ENCODE data around the gene METRNL.
"Not testable (repeated sequence)": the region's sequence is repeated elsewhere in the genome, so short reads cannot be mapped to it uniquely, and the experiment has no call there.

Gene METRNL

DNA sequence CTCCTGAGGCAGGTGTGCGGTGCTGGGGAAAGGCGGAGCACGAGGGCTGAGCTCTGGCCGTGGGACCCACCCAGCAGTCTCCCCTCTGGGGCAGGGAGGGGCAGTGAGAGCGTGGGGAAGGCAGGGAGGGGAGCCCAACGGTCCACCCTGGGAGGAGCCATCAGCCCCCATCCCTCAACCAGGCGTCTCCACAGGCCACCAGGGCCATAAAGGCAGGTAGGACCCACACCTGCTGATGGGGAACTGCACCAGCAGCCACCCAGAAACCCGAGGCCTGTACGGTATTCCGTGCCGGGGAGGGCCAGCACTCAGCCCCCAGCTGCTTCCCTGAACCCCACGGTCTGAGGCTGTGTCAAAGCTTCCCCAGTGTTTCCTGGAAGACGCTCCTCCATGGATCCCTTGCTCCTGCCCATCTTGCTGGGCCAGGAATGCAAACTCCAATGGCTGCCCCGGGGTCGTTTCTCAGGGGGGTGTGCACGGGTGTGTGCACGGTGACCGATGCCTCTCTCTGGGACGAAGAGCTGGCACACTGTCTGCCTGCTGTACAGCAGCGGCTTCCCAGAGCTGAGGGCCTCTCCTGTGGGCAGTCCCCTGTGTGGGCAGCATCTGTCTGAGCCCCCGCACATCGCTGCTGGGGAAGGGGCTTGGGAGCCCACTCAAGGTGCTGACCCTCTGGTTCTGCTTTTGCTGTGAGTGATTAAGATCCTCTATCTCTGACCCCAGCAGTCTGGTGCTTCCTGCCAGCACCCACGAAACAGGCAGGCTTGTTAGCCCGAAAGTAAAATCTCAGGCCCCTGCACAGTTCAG is 17.2 kb upstream of the METRNL start:
- Histone ChIP-seq H3K27ac (ENCODE audit: low read length) (no peak overlapping the region), H3K9me3 (ENCODE audit: insufficient read depth, low read depth, low read length) (no peaks in the 10 kb centered on the region), H3K27me3 (ENCODE audit: insufficient read depth, low read length) (no peaks in the 10 kb centered on the region), H3K36me3 (ENCODE audit: insufficient read depth, low read depth, low read length) (no peaks in the 10 kb centered on the region), H3K9ac (ENCODE audit: low read depth, low read length) (no peak overlapping the region), H3K4me1 (ENCODE audit: insufficient read depth, low read length) (no peaks in the 10 kb centered on the region), H3K4me3 (ENCODE audit: low read length) (no peak overlapping the region)

GRCh38 chr17:83062818-83063671 is 16.4 kb upstream of the METRNL start:
- no peak overlapping the region for H3K9ac ChIP-seq (ENCODE audit: low read depth, low read length)

DNA sequence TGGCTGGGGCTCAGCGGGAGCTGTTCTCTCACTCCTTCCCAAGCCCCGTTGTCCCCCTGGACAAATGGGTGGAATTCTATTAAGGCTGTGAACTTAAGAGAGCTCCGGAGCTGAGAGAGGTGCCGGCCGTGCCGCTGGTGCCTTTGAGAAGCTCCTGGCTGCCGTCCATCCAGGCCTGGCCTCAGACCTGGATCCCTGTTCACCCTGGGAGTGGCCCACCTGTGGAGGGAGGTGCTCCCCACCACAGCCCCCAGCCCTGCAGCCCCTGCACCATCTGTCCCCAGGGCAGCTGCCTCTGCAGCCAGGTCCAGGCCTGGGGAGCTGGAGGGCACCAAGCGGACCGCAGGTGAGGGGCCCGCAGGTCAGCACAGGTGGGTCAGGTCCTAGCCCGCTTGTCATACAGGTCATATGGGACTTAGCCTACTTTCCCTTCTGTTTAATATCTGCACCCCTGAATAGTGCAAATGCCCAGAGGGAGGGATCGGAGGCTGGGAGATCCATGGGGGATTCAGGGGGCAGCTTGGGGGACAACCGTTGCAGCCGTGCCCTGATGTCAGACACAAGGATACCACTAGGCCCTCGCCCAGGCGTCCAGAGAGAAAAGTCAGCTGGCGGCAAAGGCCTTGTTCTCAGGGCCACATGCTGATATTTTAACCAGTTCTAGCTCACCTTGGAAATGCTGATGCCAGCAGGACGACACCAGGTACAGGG is 15.2 kb upstream of the METRNL start:
- no peaks in the 10 kb centered on the region for H3K36me3 ChIP-seq (ENCODE audit: insufficient read depth, low read depth, low read length)
- H3K27me3 ChIP-seq (ENCODE audit: insufficient read depth, low read length) = no peaks in the 10 kb centered on the region
- no peak overlapping the region for H3K27ac ChIP-seq (ENCODE audit: low read length)
- H3K9me3 ChIP-seq (ENCODE audit: insufficient read depth, low read depth, low read length) = no peaks in the 10 kb centered on the region
- H3K4me1 ChIP-seq (ENCODE audit: insufficient read depth, low read length) = no peaks in the 10 kb centered on the region
- no peak overlapping the region for H3K9ac ChIP-seq (ENCODE audit: low read depth, low read length)
- no peak overlapping the region for H3K4me3 ChIP-seq (ENCODE audit: low read length)

More at GRCh38 chr17:83062818-83063671, 16.4 kb upstream of the METRNL start:
- Histone ChIP-seq H3K27me3 (ENCODE audit: insufficient read depth, low read length) (no peaks in the 10 kb centered on the region), H3K4me1 (ENCODE audit: insufficient read depth, low read length) (no peaks in the 10 kb centered on the region), H3K4me3 (ENCODE audit: low read length) (no peak overlapping the region), H3K36me3 (ENCODE audit: insufficient read depth, low read depth, low read length) (no peaks in the 10 kb centered on the region), H3K9me3 (ENCODE audit: insufficient read depth, low read depth, low read length) (no peaks in the 10 kb centered on the region), H3K27ac (ENCODE audit: low read length) (no peak overlapping the region)

- Histone ChIP-seq H3K27me3 (ENCODE audit: insufficient read depth, low read length) (no peaks in the 10 kb centered on the region), H3K27ac (ENCODE audit: low read length) (no peak overlapping the region), H3K4me3 (ENCODE audit: low read length) (no peak overlapping the region), H3K36me3 (ENCODE audit: insufficient read depth, low read depth, low read length) (no peaks in the 10 kb centered on the region), H3K4me1 (ENCODE audit: insufficient read depth, low read length) (no peaks in the 10 kb centered on the region), H3K9me3 (ENCODE audit: insufficient read depth, low read depth, low read length) (no peaks in the 10 kb centered on the region), H3K9ac (ENCODE audit: low read depth, low read length) (no peak overlapping the region)
Observed at GRCh38 chr17:83064732-83065659, 14.4 kb upstream of the METRNL start.

GRCh38 chr17:83065660-83066542 is 13.5 kb upstream of the METRNL start:
- H3K4me1 ChIP-seq (ENCODE audit: insufficient read depth, low read length) = no peaks in the 10 kb centered on the region
- no peaks in the 10 kb centered on the region for H3K36me3 ChIP-seq (ENCODE audit: insufficient read depth, low read depth, low read length)
- H3K9me3 ChIP-seq (ENCODE audit: insufficient read depth, low read depth, low read length) = no peaks in the 10 kb centered on the region
- H3K9ac ChIP-seq (ENCODE audit: low read depth, low read length) = no peak overlapping the region
- no peak overlapping the region for H3K27ac ChIP-seq (ENCODE audit: low read length)
- no peaks in the 10 kb centered on the region for H3K27me3 ChIP-seq (ENCODE audit: insufficient read depth, low read length)
- H3K4me3 ChIP-seq (ENCODE audit: low read length) = no peak overlapping the region

DNA sequence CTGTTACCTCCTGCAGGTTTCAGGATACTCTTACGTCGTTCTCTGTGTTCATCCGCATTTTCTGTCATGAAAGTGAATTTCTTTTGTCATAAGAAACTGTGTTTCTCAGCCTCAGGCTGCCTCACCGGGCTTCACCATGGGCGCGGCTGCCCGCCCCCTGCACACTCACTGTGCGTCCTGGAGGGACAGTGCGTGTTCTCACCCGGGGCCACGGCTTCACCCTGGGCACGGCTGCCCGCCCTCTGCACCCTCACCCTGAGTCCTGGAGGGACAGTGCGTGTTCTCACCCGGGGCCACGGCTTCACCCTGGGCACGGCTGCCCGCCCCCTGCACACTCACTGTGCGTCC is 12.9 kb upstream of the METRNL start:
- H3K9ac ChIP-seq (ENCODE audit: low read depth, low read length); H3K9me3 ChIP-seq (ENCODE audit: insufficient read depth, low read depth, low read length); H3K4me3 ChIP-seq (ENCODE audit: low read length); H3K4me1 ChIP-seq (ENCODE audit: insufficient read depth, low read length); H3K36me3 ChIP-seq (ENCODE audit: insufficient read depth, low read depth, low read length); H3K27ac ChIP-seq (ENCODE audit: low read length); H3K27me3 ChIP-seq (ENCODE audit: insufficient read depth, low read length): not testable (repeated sequence)

DNA sequence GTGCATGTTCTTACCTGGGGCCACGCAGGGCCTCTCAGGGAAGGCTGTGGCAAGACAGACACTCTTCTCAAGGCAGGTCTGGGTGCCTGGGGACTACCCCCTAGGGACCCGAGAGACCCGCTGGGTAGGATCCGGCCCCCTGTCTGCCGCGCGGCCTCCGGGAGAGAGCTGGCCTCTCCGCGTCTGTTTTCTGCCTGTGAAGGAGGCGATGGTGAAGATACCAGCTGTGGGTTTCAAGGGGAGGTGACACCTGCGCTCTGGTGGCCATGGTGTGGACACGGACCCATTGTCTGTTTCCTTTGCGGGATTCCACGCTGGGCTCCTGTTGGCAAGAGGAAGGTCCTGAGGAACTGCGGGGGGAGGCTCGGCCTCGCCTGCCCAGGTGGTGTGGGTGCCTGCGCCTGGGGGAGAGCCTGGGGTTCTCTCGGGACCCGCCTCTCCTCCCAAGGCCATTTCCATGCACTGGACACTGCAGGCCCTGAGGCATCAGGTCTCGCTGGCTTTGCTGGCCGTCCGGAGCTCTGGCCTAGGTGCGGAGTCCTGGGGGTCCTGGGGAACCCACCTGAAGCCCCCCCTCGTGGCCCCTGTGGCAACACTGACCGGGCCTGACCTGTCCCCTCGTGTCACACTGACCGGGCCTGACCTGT is 12.2 kb upstream of the METRNL start:
- H3K27me3 ChIP-seq (ENCODE audit: insufficient read depth, low read length) = no peaks in the 10 kb centered on the region

GRCh38 chr17:83067718-83068261 is 11.6 kb upstream of the METRNL start:
- Histone ChIP-seq H3K4me3 (ENCODE audit: low read length) (no peak overlapping the region), H3K9ac (ENCODE audit: low read depth, low read length) (no peak overlapping the region), H3K36me3 (ENCODE audit: insufficient read depth, low read depth, low read length) (no peaks in the 10 kb centered on the region), H3K4me1 (ENCODE audit: insufficient read depth, low read length) (no peaks in the 10 kb centered on the region), H3K9me3 (ENCODE audit: insufficient read depth, low read depth, low read length) (no peaks in the 10 kb centered on the region), H3K27ac (ENCODE audit: low read length) (no peak overlapping the region), H3K27me3 (ENCODE audit: insufficient read depth, low read length) (no peaks in the 10 kb centered on the region)

More for the DNA sequence above, 12.2 kb upstream of the METRNL start:
- no peaks in the 10 kb centered on the region for H3K9me3 ChIP-seq (ENCODE audit: insufficient read depth, low read depth, low read length)
- H3K4me1 ChIP-seq (ENCODE audit: insufficient read depth, low read length) = no peaks in the 10 kb centered on the region
- H3K9ac ChIP-seq (ENCODE audit: low read depth, low read length) = no peak overlapping the region
- H3K36me3 ChIP-seq (ENCODE audit: insufficient read depth, low read depth, low read length) = no peaks in the 10 kb centered on the region
- H3K4me3 ChIP-seq (ENCODE audit: low read length) = no peak overlapping the region
- no peak overlapping the region for H3K27ac ChIP-seq (ENCODE audit: low read length)

DNA sequence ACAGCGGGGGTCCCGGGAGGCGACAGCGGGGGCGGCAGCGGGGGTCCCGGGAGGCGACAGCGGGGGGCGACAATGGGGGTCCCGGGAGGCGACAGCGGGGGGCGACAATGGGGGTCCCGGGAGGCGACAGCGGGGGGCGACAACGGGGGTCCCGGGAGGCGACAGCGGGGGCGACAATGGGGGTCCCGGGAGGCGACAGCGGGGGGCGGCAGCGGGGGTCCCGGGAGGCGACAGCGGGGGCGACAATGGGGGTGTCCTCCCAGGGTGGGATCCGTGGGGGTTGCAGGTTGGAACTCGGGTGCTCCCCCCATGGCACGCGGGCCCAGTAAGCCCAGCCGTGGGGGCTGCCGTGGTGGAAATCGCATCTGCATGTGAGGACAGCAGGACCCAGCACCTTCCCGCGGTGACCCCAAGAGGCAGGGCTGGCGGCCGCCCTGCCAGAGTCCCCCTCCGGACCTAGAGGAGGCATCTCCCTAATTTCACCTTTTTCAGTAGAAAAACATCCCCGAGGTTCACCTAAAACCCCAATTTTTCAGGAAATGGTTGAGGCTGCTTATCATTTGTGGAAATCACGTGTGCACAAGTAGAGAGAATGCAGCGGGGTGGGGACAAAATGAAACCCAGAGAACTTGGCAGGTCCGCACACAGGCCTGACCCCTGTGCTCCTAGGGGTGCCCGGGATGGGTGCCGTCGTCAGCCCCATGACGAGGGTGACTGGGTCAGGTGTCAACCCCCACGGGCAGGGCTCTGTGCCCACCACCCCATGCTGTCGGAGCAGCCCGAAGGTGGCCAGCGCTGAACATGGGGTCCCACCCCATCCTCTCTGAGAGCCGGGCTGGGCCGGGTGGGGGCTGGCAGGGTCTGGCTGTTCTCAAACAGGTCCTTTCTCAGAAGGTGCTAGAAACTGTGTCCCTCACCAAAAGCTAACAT is 10.5 kb upstream of the METRNL start:
- no peak overlapping the region for H3K9ac ChIP-seq (ENCODE audit: low read depth, low read length)
- H3K4me3 ChIP-seq (ENCODE audit: low read length) = no peak overlapping the region
- no peaks in the 10 kb centered on the region for H3K27me3 ChIP-seq (ENCODE audit: insufficient read depth, low read length)
- H3K27ac ChIP-seq (ENCODE audit: low read length) = no peak overlapping the region
- no peaks in the 10 kb centered on the region for H3K9me3 ChIP-seq (ENCODE audit: insufficient read depth, low read depth, low read length)
- no peaks in the 10 kb centered on the region for H3K4me1 ChIP-seq (ENCODE audit: insufficient read depth, low read length)
- H3K36me3 ChIP-seq (ENCODE audit: insufficient read depth, low read depth, low read length) = no peaks in the 10 kb centered on the region
